ENCODE results near the gene MGAT5B.

MGAT5B gene

GRCh38 chr17:76946111-76946771 lies 78.0 kb downstream of the MGAT5B start:
- in situ Hi-C loops (cut with MboI; ENCODE audit: low sequenced_read_pairs, unreplicated experiment): no loop called here
- TF ChIP-seq CTCF (IDR thresholded peaks at IDR 0.05; ENCODE audit: borderline replicate concordance, control extremely low read depth, extremely low read depth, insufficient read depth, missing control alignments): no peak
- no peak for DNase-seq (ENCODE audit: low spot score)

DNA sequence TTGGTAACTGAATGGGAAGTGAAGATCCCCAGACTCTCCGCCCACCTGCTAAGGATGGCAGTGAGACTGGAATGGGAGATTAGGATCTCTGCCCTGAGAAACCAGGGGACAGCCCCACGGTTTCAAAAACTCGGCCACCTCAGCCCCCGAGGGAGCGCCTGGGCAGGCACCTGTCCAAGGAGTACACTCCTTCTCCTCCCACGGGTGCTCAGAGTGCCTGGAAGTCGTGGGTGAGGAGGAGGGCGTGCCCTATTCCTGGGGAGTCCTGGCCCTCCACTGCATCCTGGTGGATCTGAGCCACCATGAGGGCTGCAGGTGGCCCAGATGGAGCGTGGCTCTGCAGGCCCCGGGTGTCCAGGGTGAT lies 78.5 kb downstream of the MGAT5B start:
- no peak for DNase-seq (ENCODE audit: low spot score)
- TF ChIP-seq CTCF (IDR thresholded peaks at IDR 0.05; ENCODE audit: borderline replicate concordance, control extremely low read depth, extremely low read depth, insufficient read depth, missing control alignments): no peak
- in situ Hi-C loops (cut with MboI; ENCODE audit: low sequenced_read_pairs, unreplicated experiment): no loop called here

DNA sequence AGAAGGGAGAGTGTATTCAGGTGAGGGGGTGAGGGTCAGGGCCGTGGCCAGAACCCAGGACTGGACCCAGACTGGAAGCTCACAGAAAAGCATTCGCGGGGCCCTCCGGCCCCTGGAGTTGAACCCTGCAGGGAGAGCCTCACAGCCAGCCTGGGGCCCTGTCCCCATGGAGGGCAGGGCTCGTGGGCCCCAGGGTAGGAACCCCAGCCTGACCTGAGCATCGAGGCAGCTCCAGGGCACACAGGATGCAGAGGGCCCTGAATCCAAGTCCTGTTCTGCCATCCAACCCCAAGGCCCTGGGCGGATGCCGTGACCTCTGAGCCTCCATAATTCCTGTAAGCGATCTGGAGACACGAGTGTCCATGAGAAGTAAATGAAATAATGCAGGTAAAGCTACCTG lies 79.1 kb downstream of the MGAT5B start:
- no peak for TF ChIP-seq CTCF (IDR thresholded peaks at IDR 0.05; ENCODE audit: borderline replicate concordance, control extremely low read depth, extremely low read depth, insufficient read depth, missing control alignments)
- DNase-seq (ENCODE audit: low spot score): no peak
- in situ Hi-C loops (cut with MboI; ENCODE audit: low sequenced_read_pairs, unreplicated experiment): no loop called here

DNA sequence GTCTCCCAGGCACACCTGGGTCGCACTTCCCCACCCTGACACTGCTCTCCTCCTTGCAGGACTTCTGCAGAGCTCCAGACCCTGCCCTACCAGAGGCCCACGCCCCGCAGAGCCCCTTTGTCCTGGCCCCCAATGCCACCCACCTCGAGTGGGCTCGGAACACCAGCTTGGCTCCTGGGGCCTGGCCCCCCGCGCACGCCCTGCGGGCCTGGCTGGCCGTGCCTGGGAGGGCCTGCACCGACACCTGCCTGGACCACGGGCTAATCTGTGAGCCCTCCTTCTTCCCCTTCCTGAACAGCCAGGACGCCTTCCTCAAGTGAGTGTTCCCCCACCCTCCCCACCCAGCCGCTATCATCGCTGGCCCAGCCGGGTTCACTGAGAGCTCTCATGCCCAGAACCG lies 79.6 kb downstream of the MGAT5B start:
- no peak for TF ChIP-seq CTCF (IDR thresholded peaks at IDR 0.05; ENCODE audit: borderline replicate concordance, control extremely low read depth, extremely low read depth, insufficient read depth, missing control alignments)
- in situ Hi-C loops (cut with MboI; ENCODE audit: low sequenced_read_pairs, unreplicated experiment): no loop called here
- no peak for DNase-seq (ENCODE audit: low spot score)

GRCh38 chr17:76948301-76948700 lies 80.1 kb downstream of the MGAT5B start:
- in situ Hi-C loops (cut with MboI; ENCODE audit: low sequenced_read_pairs, unreplicated experiment): no loop called here
- DNase-seq (ENCODE audit: low spot score): no peak
- no peak for TF ChIP-seq CTCF (IDR thresholded peaks at IDR 0.05; ENCODE audit: borderline replicate concordance, control extremely low read depth, extremely low read depth, insufficient read depth, missing control alignments)

GRCh38 chr17:76948726-76949342 lies 80.6 kb downstream of the MGAT5B start:
- in situ Hi-C loops (cut with MboI; ENCODE audit: low sequenced_read_pairs, unreplicated experiment): no loop called here
- no peak for TF ChIP-seq CTCF (IDR thresholded peaks at IDR 0.05; ENCODE audit: borderline replicate concordance, control extremely low read depth, extremely low read depth, insufficient read depth, missing control alignments)

More at GRCh38 chr17:76948726-76949342, 80.6 kb downstream of the MGAT5B start:
- DNase-seq (ENCODE audit: low spot score): no peak
